Body of pancreas (tissue), 4 donors: ENCODE data around the gene FLYWCH2. TPM values are rescaled to one million over a fixed set of nuclear protein-coding genes. Genes with fewer than 3 reads are reported as not detected.

ENCODE experiments used
- ATAC-seq: fragments of 150-250 bp; one replicate; pipeline ENCODE4 v1.9.1; 2016
- DNase-seq, 4 donors: peaks; one replicate each; pipeline ENCODE4 v3.0.0-alpha.2; 2019
- H3K27ac ChIP-seq, 4 donors: fragments of 200-600 bp; sonication (generic); 1 replicate in 3 of 4; 2 replicates in 1 of 4; pipeline versions ENCODE4 v1.5.1 to v1.6.1; 2016 to 2019; ENCODE audit warnings: mild to moderate bottlenecking in 1 of 4, mixed read lengths in 1 of 4, moderate library complexity in 1 of 4
- H3K27me3 ChIP-seq, 2 donors: fragments of 200-600 bp; sonication (generic); one replicate each; pipeline ENCODE4 v1.6.0; 2016; ENCODE audit warnings: mild to moderate bottlenecking in 1 of 2
- H3K36me3 ChIP-seq, 2 donors: fragments of 200-600 bp; sonication (generic); replicated peaks in 1 of 2; 2 replicates each; pipeline ENCODE4 v1.5.1; 2016; ENCODE audit warnings: low read depth in 2 of 2; ENCODE audit not compliant: insufficient read depth in 1 of 2
- H3K4me1 ChIP-seq: fragments of 200-600 bp; sonication (generic); one replicate; pipeline ENCODE4 v1.6.0; 2016
- H3K4me3 ChIP-seq, 2 donors: fragments of 200-600 bp; sonication (generic); 1 replicate in 1 of 2; 2 replicates in 1 of 2; pipeline ENCODE4 v1.5.1; 2016 to 2019
- H3K9me3 ChIP-seq, 3 donors: fragments of 200-600 bp; sonication (generic); 1 replicate in 2 of 3; 2 replicates in 1 of 3; pipeline ENCODE4 v1.5.1; 2016
- CTCF ChIP-seq, 7 experiments: fragments of 450-650 bp in 4 of 7; fragments of 200-600 bp in 3 of 7; sonication (generic) in 3 of 7; IDR thresholded peaks; one replicate each; pipeline ENCODE4 v1.5.1; 2016 to 2019; ENCODE audit warnings: antibody characterized with exemption in 7 of 7
- POLR2A ChIP-seq, 3 donors: fragments of 450-650 bp; IDR thresholded peaks; one replicate each; pipeline ENCODE4 v1.6.1; 2016; ENCODE audit warnings: antibody characterized with exemption in 3 of 3, mild to moderate bottlenecking in 2 of 3
- WGBS, 2 donors: methylation state at CpG; one replicate each; pipeline ENCODE4 v1.1.5; 2017; 5-methylcytosine and 5-hydroxymethylcytosine counted together
- intact Hi-C: fragments of 100-400 bp; cut with DNase I; formaldehyde crosslinking; loops from one replicate; pipeline ENCODE4 v1.15.1; 2023
- total RNA-seq, 2 donors: library from RNA; depleted of rRNA; stranded (reverse); fragments of >200 nt; gene quantifications; one replicate each; pipeline ENCODE4 v1.1.0, GENCODE V29; 2016

FLYWCH2 gene
- total RNA-seq, 2 donors from 2014 or later = 23.6 to 49.1 TPM

DNA sequence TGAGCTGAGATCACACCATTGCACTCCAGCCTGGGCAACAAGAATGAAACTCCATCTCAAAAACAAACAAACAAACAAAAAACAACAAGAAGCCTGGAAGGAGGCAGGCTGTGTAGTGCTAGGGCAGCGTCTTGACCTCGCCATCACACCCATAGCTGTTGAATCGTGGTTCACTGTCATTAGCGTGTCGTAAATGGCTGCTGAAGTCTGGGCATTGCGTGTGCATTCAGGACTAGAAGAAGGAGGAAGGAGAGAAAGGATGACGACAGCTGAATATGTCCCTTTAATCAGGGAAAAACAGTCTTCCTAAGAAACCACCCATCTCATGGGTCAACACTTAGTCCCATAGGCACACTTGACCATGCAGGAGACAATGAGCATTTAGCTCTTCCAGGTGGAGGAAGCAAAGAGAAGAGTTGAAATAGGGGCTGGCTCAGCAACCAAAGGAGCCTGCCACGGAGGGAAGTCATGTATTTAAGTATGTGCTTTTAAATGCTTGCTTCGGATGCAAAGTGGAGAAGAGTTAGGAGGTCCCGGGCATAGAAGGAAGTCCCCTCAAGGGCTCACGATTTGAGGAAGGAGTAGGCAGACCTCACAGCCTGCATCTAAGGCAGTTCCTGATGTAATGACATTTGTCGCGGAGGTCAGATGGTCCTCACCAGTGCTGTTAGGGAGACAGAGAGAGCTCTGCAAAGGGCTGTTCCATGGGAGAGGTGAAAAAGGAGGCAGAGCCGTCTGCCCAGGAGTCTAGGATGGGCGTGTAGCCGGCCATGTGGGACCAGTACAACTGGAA, 33.9 kb upstream of the FLYWCH2 start:
- no peak overlapping the region for H3K4me3 ChIP-seq
- ATAC-seq (no peak), DNase-seq (no peak)
- intact Hi-C loops = no loop called here
- H3K9me3 ChIP-seq = no peaks in the 10 kb centered on the region
- no peak for TF ChIP-seq CTCF (IDR thresholded peaks at IDR 0.05)
- TF ChIP-seq POLR2A (IDR thresholded peaks at IDR 0.05) = no peak
- no peaks in the 10 kb centered on the region for H3K4me1 ChIP-seq
- 63 to 67% methylated on average over 16 of the region's 16 CpGs for WGBS, 2 donors
- peaks cover 0 to 4% of the 10 kb centered on the region in 2 donors for H3K36me3 ChIP-seq
- no peak overlapping the region for H3K27ac ChIP-seq
- no peaks in the 10 kb centered on the region for H3K27me3 ChIP-seq

- WGBS, 2 donors = 82 to 96% methylated on average over 16 of the region's 16 CpGs
- intact Hi-C loops = no loop called here
These were observed 30.8 kb upstream of the FLYWCH2 start for GRCh38 chr16:2852003-2852730.

GRCh38 chr16:2852731-2853507, 30.1 kb upstream of the FLYWCH2 start:
- no peak for ATAC-seq
- Histone ChIP-seq H3K27ac (no peak overlapping the region), H3K27me3 (no peaks in the 10 kb centered on the region), H3K4me1 (peaks cover 16% of the 10 kb centered on the region), H3K9me3 (no peaks in the 10 kb centered on the region), H3K4me3 (no peak overlapping the region), H3K36me3 (peaks cover 0 to 4% of the 10 kb centered on the region in 2 donors)
- TF ChIP-seq CTCF (IDR thresholded peaks at IDR 0.05) (no peak), POLR2A (IDR thresholded peaks at IDR 0.05) (no peak)
- no peak for DNase-seq
- 59 to 70% methylated on average over 42 to 45 of the region's 56 CpGs for WGBS, 2 donors
- intact Hi-C loops = no loop called here

More at GRCh38 chr16:2852003-2852730, 30.8 kb upstream of the FLYWCH2 start:
- H3K27me3 ChIP-seq = no peaks in the 10 kb centered on the region
- no peak for ATAC-seq
- H3K27ac ChIP-seq = no peak overlapping the region
- no peak overlapping the region for H3K4me3 ChIP-seq
- TF ChIP-seq POLR2A (IDR thresholded peaks at IDR 0.05) (no peak), CTCF (IDR thresholded peaks at IDR 0.05) (no peak)
- DNase-seq = no peak
- H3K9me3 ChIP-seq = no peaks in the 10 kb centered on the region
- peaks cover 8% of the 10 kb centered on the region for H3K4me1 ChIP-seq
- H3K36me3 ChIP-seq = peaks cover 0 to 4% of the 10 kb centered on the region in 2 donors

- intact Hi-C loops = no loop called here
- DNase-seq = no peak
- no peaks in the 10 kb centered on the region for H3K27me3 ChIP-seq
These were observed 29.4 kb upstream of the FLYWCH2 start for GRCh38 chr16:2853531-2854073.

More at GRCh38 chr16:2853531-2854073, 29.4 kb upstream of the FLYWCH2 start:
- WGBS, 2 donors = 86 to 99% methylated on average over 8 to 18 of the region's 18 CpGs
- ATAC-seq = no peak
- Histone ChIP-seq H3K36me3 (peaks cover 0 to 4% of the 10 kb centered on the region in 2 donors), H3K4me1 (peaks cover 22% of the 10 kb centered on the region), H3K4me3 (no peak overlapping the region), H3K9me3 (no peaks in the 10 kb centered on the region), H3K27ac (no peak overlapping the region)
- TF ChIP-seq CTCF (IDR thresholded peaks at IDR 0.05) = no peak
- TF ChIP-seq POLR2A (IDR thresholded peaks at IDR 0.05) = no peak
